GM12878 (cell line): ENCODE data around the gene SH3D19. TPM values are rescaled to one million over a fixed set of nuclear protein-coding genes. Genes with fewer than 3 reads are reported as not detected.

Source experiments
- ATAC-seq: fragments of 200-7000 bp; cut with Tn5 transposase; 3 replicates; pipeline ENCODE4 v1.9.1; 2020; ENCODE audit warnings: mild to moderate bottlenecking, moderate library complexity
- BruUV-seq: library from RNA; stranded (reverse); fragments of 400-500 nt; replicated peaks from 2 replicates; lab custom pipeline; 2021; lab: Mats Ljungman, UMichigan
- CTCF ChIA-PET: fragments of 300-600 bp; sonication (Branson Sonifier 250); formaldehyde crosslinking; extraction: SDS; loops from one replicate; lab custom pipeline; 2021; ENCODE audit warnings: inconsistent platforms; lab: Yijun Ruan, JAX
- POLR2A ChIA-PET: fragments of 350-600 bp; formaldehyde crosslinking; extraction: SDS; loops from one replicate; lab custom pipeline; 2021; ENCODE audit warnings: inconsistent platforms; lab: Charles Lee
- RAD21 ChIA-PET: fragments of 300-600 bp; sonication (Branson Sonifier 250); formaldehyde crosslinking; loops from one replicate; lab custom pipeline; 2023; ENCODE audit warnings: antibody characterized with exemption; ENCODE audit not compliant: unreplicated experiment; lab: Charles Lee
- SMC1A ChIA-PET: fragments of 300-600 bp; sonication (Branson Sonifier 250); formaldehyde crosslinking; loops from one replicate; lab custom pipeline; 2023; ENCODE audit not compliant: unreplicated experiment, uncharacterized antibody; lab: Charles Lee
- DNase-seq: peaks from one replicate; pipeline ENCODE4 v3.0.0-alpha.2; 2011; ENCODE audit warnings: low read depth, low spot score
- FAIRE-seq: peaks from 3 replicates; lab custom pipeline; 2011; peaks lifted over from hg19 to GRCh38; lab: Jason Lieb, UNC
- H2AFZ ChIP-seq: 2 replicates; pipeline ENCODE4 v1.6.0; 2011; ENCODE audit warnings: low read depth, low read length, control low read depth; ENCODE audit not compliant: control insufficient read depth
- H3K27ac ChIP-seq: 2 replicates; pipeline ENCODE4 v1.5.1; 2011; ENCODE audit warnings: control low read depth; ENCODE audit not compliant: control insufficient read depth, insufficient read depth
- H3K27me3 ChIP-seq, 2 experiments: replicated peaks in 1 of 2; 2 replicates each; pipeline versions ENCODE4 v1.6.0 to v1.6.1; 2011; ENCODE audit warnings: low read length in 1 of 2; ENCODE audit not compliant: control insufficient read depth in 2 of 2, insufficient read depth in 2 of 2
- H3K36me3 ChIP-seq, 2 experiments: 2 replicates each; pipeline ENCODE4 v1.5.1; 2011; ENCODE audit warnings: low read length in 1 of 2; ENCODE audit not compliant: control insufficient read depth in 2 of 2, insufficient read depth in 2 of 2
- H3K4me1 ChIP-seq: 2 replicates; pipeline ENCODE4 v1.6.1; 2011; ENCODE audit warnings: mild to moderate bottlenecking, low read length, moderate library complexity, mixed read lengths; ENCODE audit not compliant: control insufficient read depth, insufficient read depth
- H3K4me2 ChIP-seq: 2 replicates; pipeline ENCODE4 v1.6.0; 2011; ENCODE audit warnings: control low read depth; ENCODE audit not compliant: control insufficient read depth, insufficient read depth
- H3K4me3 ChIP-seq: fragments of 200-600 bp; sonication (generic); 2 replicates; pipeline ENCODE4 v1.5.1; 2016
- H3K79me2 ChIP-seq: 2 replicates; pipeline ENCODE4 v1.6.0; 2011; ENCODE audit warnings: low read length; ENCODE audit not compliant: control insufficient read depth, insufficient read depth
- H3K9ac ChIP-seq: 2 replicates; pipeline ENCODE4 v1.8.0; 2011; ENCODE audit warnings: low read length, control low read depth, mixed read lengths; ENCODE audit not compliant: control insufficient read depth, insufficient read depth
- H3K9me3 ChIP-seq: replicated peaks from 3 replicates; pipeline ENCODE4 v1.5.1; 2011; ENCODE audit warnings: mild to moderate bottlenecking, low read length; ENCODE audit not compliant: control insufficient read depth, insufficient read depth
- H4K20me1 ChIP-seq: 2 replicates; pipeline ENCODE4 v1.6.0; 2011; ENCODE audit not compliant: control insufficient read depth, insufficient read depth
- CBX5 ChIP-seq: sonication (generic); IDR thresholded peaks from 2 replicates; pipeline ENCODE4 v1.6.1; 2016; ENCODE audit warnings: low read depth, moderate library complexity, mild to moderate bottlenecking, inconsistent platforms
- CREB1 ChIP-seq: IDR thresholded peaks from 2 replicates; pipeline ENCODE4 v1.6.1; 2012; ENCODE audit warnings: low read depth, mild to moderate bottlenecking, inconsistent platforms
- EED ChIP-seq: sonication (generic); IDR thresholded peaks from 2 replicates; pipeline ENCODE4 v1.6.1; 2016; ENCODE audit warnings: antibody characterized with exemption, low read depth
- FOXK2 ChIP-seq: fragments of 450-650 bp; IDR thresholded peaks from 2 replicates; pipeline ENCODE4 v1.6.1; 2017; ENCODE audit warnings: mild to moderate bottlenecking, moderate library complexity
- NFYB ChIP-seq: IDR thresholded peaks from 2 replicates; pipeline ENCODE4 v1.6.1; 2011; ENCODE audit warnings: low read depth, mild to moderate bottlenecking, low read length, improper control_type of control experiment, moderate library complexity; ENCODE audit not compliant: insufficient read depth
- NR2C2 ChIP-seq: IDR thresholded peaks from 2 replicates; pipeline ENCODE4 v1.6.1; 2011; ENCODE audit warnings: borderline replicate concordance, low read depth; ENCODE audit not compliant: control insufficient read depth, insufficient read length
- SMARCA5 ChIP-seq: fragments of 450-650 bp; IDR thresholded peaks from 2 replicates; pipeline ENCODE4 v1.6.1; 2017; ENCODE audit warnings: mild to moderate bottlenecking
- SREBF2 ChIP-seq: IDR thresholded peaks from 2 replicates; pipeline ENCODE4 v1.6.1; 2012; ENCODE audit warnings: mild to moderate bottlenecking, low read length
- SRF ChIP-seq, 2 experiments: IDR thresholded peaks; 2 replicates each; pipeline ENCODE4 v1.6.1; 2011; ENCODE audit warnings: low read depth in 2 of 2, low read length in 2 of 2, mild to moderate bottlenecking in 1 of 2, moderate library complexity in 1 of 2
- STAT1 ChIP-seq: fragments of 450-650 bp; conservative IDR thresholded peaks from 2 replicates; pipeline ENCODE4 v1.6.1; 2014; ENCODE audit warnings: antibody characterized with exemption, mild to moderate bottlenecking
- TARDBP ChIP-seq: IDR thresholded peaks from 2 replicates; pipeline ENCODE4 v1.6.1; 2016; ENCODE audit warnings: borderline replicate concordance
- ZBED1 ChIP-seq: IDR thresholded peaks from 2 replicates; pipeline ENCODE4 v1.6.1; 2016; ENCODE audit warnings: borderline replicate concordance
- ZNF207 ChIP-seq: fragments of 450-650 bp; IDR thresholded peaks from 2 replicates; pipeline ENCODE4 v1.6.1; 2014; ENCODE audit warnings: antibody characterized with exemption, mild to moderate bottlenecking, borderline replicate concordance
- ZNF217 ChIP-seq: fragments of 450-650 bp; IDR thresholded peaks from 2 replicates; pipeline ENCODE4 v1.6.1; 2017; ENCODE audit warnings: antibody characterized with exemption, mild to moderate bottlenecking
- ZNF274 ChIP-seq: IDR thresholded peaks from one replicate; pipeline ENCODE4 v1.8.0; 2011; ENCODE audit not compliant: insufficient read length, insufficient read depth
- ZNF384 ChIP-seq: IDR thresholded peaks from 2 replicates; pipeline ENCODE4 v1.6.1; 2012; ENCODE audit warnings: low read depth, mild to moderate bottlenecking, low read length, improper control_type of control experiment, borderline replicate concordance
- WGBS: methylation state at CpG from one replicate; pipeline ENCODE4 v1.1.6; 2016; ENCODE audit warnings: low lambda C conversion rate; ENCODE audit not compliant: insufficient replicate concordance, insufficient coverage; ENCODE audit errors: missing lambda C conversion rate; 5-methylcytosine and 5-hydroxymethylcytosine counted together
- in situ Hi-C: fragments of 300-500 bp; cut with MboI; formaldehyde crosslinking; loops from 9 replicates; pipeline ENCODE4 v1.14.3; 2018; ENCODE audit warnings: mixed read lengths
- intact Hi-C: fragments of 100-400 bp; cut with micrococcal nuclease; formaldehyde crosslinking; loops from one replicate; pipeline ENCODE4 v1.14.2; 2022; ENCODE audit not compliant: unreplicated experiment
- polyA plus RNA-seq, 11 experiments: library from polyadenylated mRNA; depleted of rRNA in 4 of 11; unstranded in 6 of 11; stranded (reverse) in 5 of 11; fragments of >200 nt; fragmentation: Nextera tagmentation in 4 of 11; fragmentation: Illumina TruSeq in 1 of 11; extraction: Ambion mirVana in 4 of 11; extraction: Trizol in 1 of 11; gene quantifications; 1 replicate in 1 of 11; 2 replicates in 10 of 11; pipeline versions ENCODE4 v1.2.1 to v1.2.3, GENCODE V29; 2011 to 2016; ENCODE audit warnings: inconsistent platforms in 2 of 11, missing spikeins in 2 of 11, low read depth in 1 of 11
- total RNA-seq, 4 experiments: library from RNA; depleted of rRNA in 3 of 4; stranded (reverse); fragments of >200 nt in 3 of 4; fragmentation: Illumina TruSeq in 1 of 4; extraction: Trizol in 1 of 4; gene quantifications; 2 replicates each; pipeline versions ENCODE4 v1.2.1 to v1.2.3, GENCODE V29; 2013 to 2021
- TF ChIP-seq, protein P1 (sequence below): IDR thresholded peaks from 2 replicates; pipeline ENCODE4 v1.6.1; 2012; ENCODE audit warnings: mild to moderate bottlenecking, low read depth, low read length
- TF ChIP-seq, protein P2 (sequence below): fragments of 450-650 bp; formaldehyde crosslinking; IDR thresholded peaks from 2 replicates; pipeline ENCODE4 v1.5.0; 2022; ENCODE audit warnings: mild to moderate bottlenecking, missing genetic modification characterization
- TF ChIP-seq, protein P3 (sequence below): fragments of 450-650 bp; IDR thresholded peaks from 2 replicates; pipeline ENCODE4 v1.6.1; 2016; ENCODE audit warnings: mild to moderate bottlenecking

SH3D19 gene
- total and polyA plus RNA-seq, 10 of the 15 experiments (the other 5 are each of a cell fraction or from before 2014, with no cell fraction given), result 0.03 to 6.9 (median 0.33) TPM; not detected in 3

DNA sequence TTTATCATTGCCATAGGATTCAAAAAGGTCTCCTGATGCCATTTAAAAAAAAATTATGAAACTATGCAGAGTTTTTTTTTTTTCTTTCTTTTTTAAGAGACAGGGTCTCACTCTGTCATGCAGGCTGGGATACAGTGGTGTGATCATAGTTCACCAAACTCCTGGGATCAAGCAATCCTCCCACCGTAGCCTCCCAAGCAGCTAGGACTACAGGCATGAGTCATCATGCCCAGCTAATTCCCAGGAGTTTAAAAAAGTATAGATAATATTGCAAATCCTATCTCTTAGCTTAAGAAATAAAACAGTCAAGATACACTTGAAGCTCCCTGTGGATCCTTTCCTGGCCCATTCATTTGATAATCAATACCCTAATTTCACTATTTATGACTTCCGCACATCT lies 107.1 kb downstream of the SH3D19 start:
- H3K4me3 ChIP-seq, result no peak overlapping the region
- in situ Hi-C loops (no loop called here), intact Hi-C loops (no loop called here)
- whole genome bisulfite sequencing, result 48% methylated on average over 2 of the region's 2 CpGs
- DNase-seq, result no peak
- H3K4me2 ChIP-seq, result no peak overlapping the region
- no peak for TF ChIP-seq SRF (IDR thresholded peaks at IDR 0.05; ENCODE audit: low read depth in 2 of 2, low read length in 2 of 2)
- no peak for TF ChIP-seq ZNF274
- TF ChIP-seq CBX5, result no peak
- no peak for TF ChIP-seq EED
- no peak for TF ChIP-seq NR2C2
- TF ChIP-seq SMARCA5, result no peak
- no peak for TF ChIP-seq SREBF2
- TF ChIP-seq, protein P1, sequence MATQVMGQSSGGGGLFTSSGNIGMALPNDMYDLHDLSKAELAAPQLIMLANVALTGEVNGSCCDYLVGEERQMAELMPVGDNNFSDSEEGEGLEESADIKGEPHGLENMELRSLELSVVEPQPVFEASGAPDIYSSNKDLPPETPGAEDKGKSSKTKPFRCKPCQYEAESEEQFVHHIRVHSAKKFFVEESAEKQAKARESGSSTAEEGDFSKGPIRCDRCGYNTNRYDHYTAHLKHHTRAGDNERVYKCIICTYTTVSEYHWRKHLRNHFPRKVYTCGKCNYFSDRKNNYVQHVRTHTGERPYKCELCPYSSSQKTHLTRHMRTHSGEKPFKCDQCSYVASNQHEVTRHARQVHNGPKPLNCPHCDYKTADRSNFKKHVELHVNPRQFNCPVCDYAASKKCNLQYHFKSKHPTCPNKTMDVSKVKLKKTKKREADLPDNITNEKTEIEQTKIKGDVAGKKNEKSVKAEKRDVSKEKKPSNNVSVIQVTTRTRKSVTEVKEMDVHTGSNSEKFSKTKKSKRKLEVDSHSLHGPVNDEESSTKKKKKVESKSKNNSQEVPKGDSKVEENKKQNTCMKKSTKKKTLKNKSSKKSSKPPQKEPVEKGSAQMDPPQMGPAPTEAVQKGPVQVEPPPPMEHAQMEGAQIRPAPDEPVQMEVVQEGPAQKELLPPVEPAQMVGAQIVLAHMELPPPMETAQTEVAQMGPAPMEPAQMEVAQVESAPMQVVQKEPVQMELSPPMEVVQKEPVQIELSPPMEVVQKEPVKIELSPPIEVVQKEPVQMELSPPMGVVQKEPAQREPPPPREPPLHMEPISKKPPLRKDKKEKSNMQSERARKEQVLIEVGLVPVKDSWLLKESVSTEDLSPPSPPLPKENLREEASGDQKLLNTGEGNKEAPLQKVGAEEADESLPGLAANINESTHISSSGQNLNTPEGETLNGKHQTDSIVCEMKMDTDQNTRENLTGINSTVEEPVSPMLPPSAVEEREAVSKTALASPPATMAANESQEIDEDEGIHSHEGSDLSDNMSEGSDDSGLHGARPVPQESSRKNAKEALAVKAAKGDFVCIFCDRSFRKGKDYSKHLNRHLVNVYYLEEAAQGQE, result no peak
- TF ChIP-seq ZNF217, result no peak
- TF ChIP-seq ZBED1, result no peak
- no peak for TF ChIP-seq FOXK2
- TF ChIP-seq, protein P2, sequence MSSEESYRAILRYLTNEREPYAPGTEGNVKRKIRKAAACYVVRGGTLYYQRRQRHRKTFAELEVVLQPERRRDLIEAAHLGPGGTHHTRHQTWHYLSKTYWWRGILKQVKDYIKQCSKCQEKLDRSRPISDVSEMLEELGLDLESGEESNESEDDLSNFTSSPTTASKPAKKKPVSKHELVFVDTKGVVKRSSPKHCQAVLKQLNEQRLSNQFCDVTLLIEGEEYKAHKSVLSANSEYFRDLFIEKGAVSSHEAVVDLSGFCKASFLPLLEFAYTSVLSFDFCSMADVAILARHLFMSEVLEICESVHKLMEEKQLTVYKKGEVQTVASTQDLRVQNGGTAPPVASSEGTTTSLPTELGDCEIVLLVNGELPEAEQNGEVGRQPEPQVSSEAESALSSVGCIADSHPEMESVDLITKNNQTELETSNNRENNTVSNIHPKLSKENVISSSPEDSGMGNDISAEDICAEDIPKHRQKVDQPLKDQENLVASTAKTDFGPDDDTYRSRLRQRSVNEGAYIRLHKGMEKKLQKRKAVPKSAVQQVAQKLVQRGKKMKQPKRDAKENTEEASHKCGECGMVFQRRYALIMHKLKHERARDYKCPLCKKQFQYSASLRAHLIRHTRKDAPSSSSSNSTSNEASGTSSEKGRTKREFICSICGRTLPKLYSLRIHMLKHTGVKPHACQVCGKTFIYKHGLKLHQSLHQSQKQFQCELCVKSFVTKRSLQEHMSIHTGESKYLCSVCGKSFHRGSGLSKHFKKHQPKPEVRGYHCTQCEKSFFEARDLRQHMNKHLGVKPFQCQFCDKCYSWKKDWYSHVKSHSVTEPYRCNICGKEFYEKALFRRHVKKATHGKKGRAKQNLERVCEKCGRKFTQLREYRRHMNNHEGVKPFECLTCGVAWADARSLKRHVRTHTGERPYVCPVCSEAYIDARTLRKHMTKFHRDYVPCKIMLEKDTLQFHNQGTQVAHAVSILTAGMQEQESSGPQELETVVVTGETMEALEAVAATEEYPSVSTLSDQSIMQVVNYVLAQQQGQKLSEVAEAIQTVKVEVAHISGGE, result no peak
- no peak for TF ChIP-seq ZNF384
- TF ChIP-seq, protein P3, sequence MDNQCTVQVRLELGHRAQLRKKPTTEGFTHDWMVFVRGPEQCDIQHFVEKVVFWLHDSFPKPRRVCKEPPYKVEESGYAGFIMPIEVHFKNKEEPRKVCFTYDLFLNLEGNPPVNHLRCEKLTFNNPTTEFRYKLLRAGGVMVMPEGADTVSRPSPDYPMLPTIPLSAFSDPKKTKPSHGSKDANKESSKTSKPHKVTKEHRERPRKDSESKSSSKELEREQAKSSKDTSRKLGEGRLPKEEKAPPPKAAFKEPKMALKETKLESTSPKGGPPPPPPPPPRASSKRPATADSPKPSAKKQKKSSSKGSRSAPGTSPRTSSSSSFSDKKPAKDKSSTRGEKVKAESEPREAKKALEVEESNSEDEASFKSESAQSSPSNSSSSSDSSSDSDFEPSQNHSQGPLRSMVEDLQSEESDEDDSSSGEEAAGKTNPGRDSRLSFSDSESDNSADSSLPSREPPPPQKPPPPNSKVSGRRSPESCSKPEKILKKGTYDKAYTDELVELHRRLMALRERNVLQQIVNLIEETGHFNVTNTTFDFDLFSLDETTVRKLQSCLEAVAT, result no peak
- no peak for TF ChIP-seq ZNF207
- TF ChIP-seq NFYB, result no peak
- TF ChIP-seq TARDBP, result no peak
- TF ChIP-seq STAT1, result no peak
- TF ChIP-seq CREB1, result no peak
- POLR2A ChIA-PET, result no interaction called here
- H3K27me3 ChIP-seq, result peaks cover 0 to 3% of the 10 kb centered on the region in 2 experiments; a peak in 1 of 4 replicates
- H3K9me3 ChIP-seq, result no peaks in the 10 kb centered on the region
- no peak for ATAC-seq
- no peak for FAIRE-seq
- no peaks in the 10 kb centered on the region for H3K4me1 ChIP-seq
- CTCF ChIA-PET, result no interaction called here
- no peaks in the 10 kb centered on the region for H3K36me3 ChIP-seq
- H3K27ac ChIP-seq, result no peak overlapping the region
- no peak overlapping the region for H2AFZ ChIP-seq
- no TSS peak for BruUV-seq
- H4K20me1 ChIP-seq, result no peaks in the 10 kb centered on the region
- H3K9ac ChIP-seq, result no peak overlapping the region
- RAD21 ChIA-PET, result no interaction called here
- SMC1A ChIA-PET, result no interaction called here
- H3K79me2 ChIP-seq, result no peaks in the 10 kb centered on the region
